Panc1 (cell line): ENCODE results near the gene NACA. TPM values are rescaled to one million over a fixed set of nuclear protein-coding genes. Genes with fewer than 3 reads are reported as not detected.

ENCODE experiments used
- ATAC-seq: fragments of 200-7000 bp; cut with Tn5 transposase; 2 replicates; pipeline ENCODE4 v1.9.1; 2020; ENCODE audit warnings: mild to moderate bottlenecking, moderate library complexity
- BruUV-seq: library from RNA; stranded (reverse); fragments of 400-500 nt; replicated peaks from 2 replicates; lab custom pipeline; 2021; lab: Mats Ljungman, UMichigan
- CTCF ChIA-PET: fragments of 300-600 bp; sonication (Branson Sonifier 250); formaldehyde crosslinking; loops from one replicate; lab custom pipeline; 2022; ENCODE audit warnings: antibody characterized with exemption; lab: Charles Lee
- POLR2A ChIA-PET: fragments of 300-600 bp; sonication (Branson Sonifier 250); formaldehyde crosslinking; loops from one replicate; lab custom pipeline; 2022; ENCODE audit warnings: antibody characterized with exemption; lab: Charles Lee
- DNase-seq: peaks from one replicate; pipeline ENCODE4 v3.0.0-alpha.2; 2010; ENCODE audit warnings: low read depth, low spot score
- H3K27ac ChIP-seq: 2 replicates; pipeline ENCODE4 v1.5.1; 2011; ENCODE audit warnings: mild to moderate bottlenecking, low read length, inconsistent platforms
- H3K27me3 ChIP-seq: fragments of 200-500 bp; sonication (Bioruptor generic); 2 replicates; pipeline ENCODE4 v1.6.0; 2014; ENCODE audit warnings: low read length, inconsistent platforms; ENCODE audit not compliant: control insufficient read depth, insufficient read depth
- H3K36me3 ChIP-seq: fragments of 200-500 bp; sonication (Bioruptor generic); 2 replicates; pipeline ENCODE4 v1.5.1; 2014; ENCODE audit warnings: inconsistent platforms, mild to moderate bottlenecking, low read length, moderate library complexity; ENCODE audit not compliant: control insufficient read depth, insufficient read depth
- H3K4me1 ChIP-seq: 2 replicates; pipeline ENCODE4 v1.5.1; 2011; ENCODE audit warnings: inconsistent platforms, mild to moderate bottlenecking, low read length, moderate library complexity; ENCODE audit not compliant: control insufficient read depth, insufficient read depth
- H3K4me3 ChIP-seq, 2 experiments: 2 replicates each; pipeline ENCODE4 v1.5.1; 2011 to 2012; ENCODE audit warnings: low read depth in 2 of 2, low read length in 2 of 2, mild to moderate bottlenecking in 2 of 2, inconsistent platforms in 1 of 2, moderate library complexity in 1 of 2
- H3K9me3 ChIP-seq: fragments of 200-500 bp; sonication (Bioruptor generic); 2 replicates; pipeline ENCODE4 v1.5.1; 2014; ENCODE audit warnings: low read depth, mild to moderate bottlenecking, inconsistent platforms, low read length, moderate library complexity; ENCODE audit not compliant: control insufficient read depth, insufficient read depth
- POLR2AphosphoS5 ChIP-seq: IDR thresholded peaks from 2 replicates; pipeline ENCODE4 v1.6.1; 2012; ENCODE audit warnings: mild to moderate bottlenecking, low read depth, low read length, moderate library complexity
- SIN3A ChIP-seq: IDR thresholded peaks from 2 replicates; pipeline ENCODE4 v1.6.1; 2012; ENCODE audit warnings: low read depth, mild to moderate bottlenecking, low read length, moderate library complexity, borderline replicate concordance; ENCODE audit not compliant: insufficient read depth
- TCF7L2 ChIP-seq: IDR thresholded peaks from 2 replicates; pipeline ENCODE4 v1.6.1; 2011; ENCODE audit warnings: mild to moderate bottlenecking, low read depth, low read length, inconsistent platforms
- in situ Hi-C: cut with HindIII; loops from 2 replicates; pipeline ENCODE4 v1.10.0; 2016; ENCODE audit warnings: low sequenced_read_pairs, low pct_unique_long_range_greater_than_20kb
- intact Hi-C: fragments of 100-400 bp; cut with micrococcal nuclease; formaldehyde crosslinking; loops from one replicate; pipeline ENCODE4 v1.10.0; 2022; ENCODE audit not compliant: unreplicated experiment
- total RNA-seq: library from RNA; stranded (reverse); gene quantifications from one replicate; pipeline ENCODE4 v1.2.1, GENCODE V29; 2021; ENCODE audit not compliant: unreplicated experiment
- TF ChIP-seq, protein P1 (sequence below): fragments of 450-650 bp; IDR thresholded peaks from 2 replicates; pipeline ENCODE4 v1.5.1; 2017; ENCODE audit warnings: mild to moderate bottlenecking
- TF ChIP-seq, protein P2 (sequence below), 2 experiments: IDR thresholded peaks; 2 replicates each; pipeline ENCODE4 v1.6.1; 2011 to 2012; ENCODE audit warnings: low read depth in 2 of 2, control low read depth in 1 of 2, low read length in 1 of 2, mild to moderate bottlenecking in 1 of 2, moderate library complexity in 1 of 2; ENCODE audit not compliant: insufficient read depth in 1 of 2

NACA gene
- total RNA-seq, 1 experiment from 2014 or later: 716 TPM

DNA sequence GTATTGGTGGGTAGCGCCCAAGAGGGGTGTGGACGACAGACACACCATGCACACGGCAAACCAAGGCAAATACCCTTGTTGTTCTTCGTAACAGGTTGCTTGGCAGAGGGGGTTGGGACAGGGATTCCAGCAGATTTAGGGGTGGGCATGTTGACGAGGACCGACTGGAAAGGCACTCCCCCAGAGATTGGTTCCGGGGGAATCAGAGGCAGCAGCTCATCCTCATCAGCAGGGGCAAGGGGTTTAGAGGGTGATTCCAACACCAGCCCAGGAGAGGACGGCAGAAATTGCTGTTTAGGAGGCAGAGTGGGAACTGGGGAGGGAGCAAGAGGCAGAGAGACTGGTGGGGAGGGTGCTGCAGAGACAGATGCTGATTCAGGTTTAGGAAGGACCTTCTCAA, 9.3 kb downstream of the NACA start:
- no peaks in the 10 kb centered on the region for H3K9me3 ChIP-seq
- no peak overlapping the region for H3K27ac ChIP-seq
- ChIA-PET POLR2A (no interaction called here), CTCF (no interaction called here)
- intact Hi-C loops: no loop called here
- peaks cover 31% of the 10 kb centered on the region for H3K4me1 ChIP-seq
- H3K36me3 ChIP-seq: peaks cover 39% of the 10 kb centered on the region
- H3K4me3 ChIP-seq: no peak overlapping the region
- TF ChIP-seq, protein P1, sequence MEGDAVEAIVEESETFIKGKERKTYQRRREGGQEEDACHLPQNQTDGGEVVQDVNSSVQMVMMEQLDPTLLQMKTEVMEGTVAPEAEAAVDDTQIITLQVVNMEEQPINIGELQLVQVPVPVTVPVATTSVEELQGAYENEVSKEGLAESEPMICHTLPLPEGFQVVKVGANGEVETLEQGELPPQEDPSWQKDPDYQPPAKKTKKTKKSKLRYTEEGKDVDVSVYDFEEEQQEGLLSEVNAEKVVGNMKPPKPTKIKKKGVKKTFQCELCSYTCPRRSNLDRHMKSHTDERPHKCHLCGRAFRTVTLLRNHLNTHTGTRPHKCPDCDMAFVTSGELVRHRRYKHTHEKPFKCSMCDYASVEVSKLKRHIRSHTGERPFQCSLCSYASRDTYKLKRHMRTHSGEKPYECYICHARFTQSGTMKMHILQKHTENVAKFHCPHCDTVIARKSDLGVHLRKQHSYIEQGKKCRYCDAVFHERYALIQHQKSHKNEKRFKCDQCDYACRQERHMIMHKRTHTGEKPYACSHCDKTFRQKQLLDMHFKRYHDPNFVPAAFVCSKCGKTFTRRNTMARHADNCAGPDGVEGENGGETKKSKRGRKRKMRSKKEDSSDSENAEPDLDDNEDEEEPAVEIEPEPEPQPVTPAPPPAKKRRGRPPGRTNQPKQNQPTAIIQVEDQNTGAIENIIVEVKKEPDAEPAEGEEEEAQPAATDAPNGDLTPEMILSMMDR: no peak
- TF ChIP-seq, protein P2, sequence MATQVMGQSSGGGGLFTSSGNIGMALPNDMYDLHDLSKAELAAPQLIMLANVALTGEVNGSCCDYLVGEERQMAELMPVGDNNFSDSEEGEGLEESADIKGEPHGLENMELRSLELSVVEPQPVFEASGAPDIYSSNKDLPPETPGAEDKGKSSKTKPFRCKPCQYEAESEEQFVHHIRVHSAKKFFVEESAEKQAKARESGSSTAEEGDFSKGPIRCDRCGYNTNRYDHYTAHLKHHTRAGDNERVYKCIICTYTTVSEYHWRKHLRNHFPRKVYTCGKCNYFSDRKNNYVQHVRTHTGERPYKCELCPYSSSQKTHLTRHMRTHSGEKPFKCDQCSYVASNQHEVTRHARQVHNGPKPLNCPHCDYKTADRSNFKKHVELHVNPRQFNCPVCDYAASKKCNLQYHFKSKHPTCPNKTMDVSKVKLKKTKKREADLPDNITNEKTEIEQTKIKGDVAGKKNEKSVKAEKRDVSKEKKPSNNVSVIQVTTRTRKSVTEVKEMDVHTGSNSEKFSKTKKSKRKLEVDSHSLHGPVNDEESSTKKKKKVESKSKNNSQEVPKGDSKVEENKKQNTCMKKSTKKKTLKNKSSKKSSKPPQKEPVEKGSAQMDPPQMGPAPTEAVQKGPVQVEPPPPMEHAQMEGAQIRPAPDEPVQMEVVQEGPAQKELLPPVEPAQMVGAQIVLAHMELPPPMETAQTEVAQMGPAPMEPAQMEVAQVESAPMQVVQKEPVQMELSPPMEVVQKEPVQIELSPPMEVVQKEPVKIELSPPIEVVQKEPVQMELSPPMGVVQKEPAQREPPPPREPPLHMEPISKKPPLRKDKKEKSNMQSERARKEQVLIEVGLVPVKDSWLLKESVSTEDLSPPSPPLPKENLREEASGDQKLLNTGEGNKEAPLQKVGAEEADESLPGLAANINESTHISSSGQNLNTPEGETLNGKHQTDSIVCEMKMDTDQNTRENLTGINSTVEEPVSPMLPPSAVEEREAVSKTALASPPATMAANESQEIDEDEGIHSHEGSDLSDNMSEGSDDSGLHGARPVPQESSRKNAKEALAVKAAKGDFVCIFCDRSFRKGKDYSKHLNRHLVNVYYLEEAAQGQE (IDR thresholded peaks at IDR 0.05; ENCODE audit: insufficient read depth in 1 of 2, low read depth in 2 of 2, low read length in 1 of 2): no peak
- TF ChIP-seq TCF7L2: no peak
- TF ChIP-seq POLR2AphosphoS5: no peak
- no peak for TF ChIP-seq SIN3A
- H3K27me3 ChIP-seq: no peaks in the 10 kb centered on the region
- in situ Hi-C loops: no loop called here
- BruUV-seq: no TSS peak
- DNase-seq (no peak), ATAC-seq (no peak)

DNA sequence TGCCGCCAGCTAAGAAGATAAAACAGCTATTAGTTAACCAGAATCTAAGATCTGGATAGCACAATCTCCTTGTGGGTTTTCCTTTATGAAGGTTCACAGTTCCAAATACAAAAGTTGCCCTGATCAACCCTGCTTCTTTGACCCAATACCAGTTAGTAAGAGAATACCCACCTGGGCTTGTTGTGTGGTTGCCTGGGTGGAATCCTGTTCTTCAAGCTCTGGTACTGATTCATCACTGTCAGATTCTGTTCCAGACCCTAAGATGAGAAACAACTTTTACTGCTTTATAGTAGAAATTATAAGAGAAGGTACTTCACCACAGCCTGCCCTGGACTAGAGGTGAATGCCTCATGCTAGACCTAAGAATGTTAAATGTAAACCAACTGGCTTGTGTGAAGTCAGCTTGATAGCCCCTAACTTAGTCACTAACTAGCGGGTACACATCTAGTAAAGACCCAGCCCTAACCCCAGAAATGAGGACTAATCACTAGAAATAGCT, 10.6 kb downstream of the NACA start:
- H3K27ac ChIP-seq: no peak overlapping the region
- peaks cover 35% of the 10 kb centered on the region for H3K36me3 ChIP-seq

More for the DNA sequence above, 10.6 kb downstream of the NACA start:
- Histone ChIP-seq H3K27me3 (no peaks in the 10 kb centered on the region), H3K4me3 (no peak overlapping the region), H3K9me3 (no peaks in the 10 kb centered on the region), H3K4me1 (peaks cover 17% of the 10 kb centered on the region)
- DNase-seq (no peak), ATAC-seq (no peak)
- in situ Hi-C loops (no loop called here), intact Hi-C loops (no loop called here)
- ChIA-PET CTCF (no interaction called here), POLR2A (no interaction called here)
- no TSS peak for BruUV-seq
- TF ChIP-seq SIN3A: no peak
- TF ChIP-seq TCF7L2: no peak
- TF ChIP-seq, protein P2 (IDR thresholded peaks at IDR 0.05; ENCODE audit: insufficient read depth in 1 of 2, low read depth in 2 of 2, low read length in 1 of 2): no peak
- TF ChIP-seq, protein P1: no peak
- no peak for TF ChIP-seq POLR2AphosphoS5
